ENCODE data around the gene EXD3. TPM values are rescaled to one million over a fixed set of nuclear protein-coding genes. Genes with fewer than 3 reads are reported as not detected.

Gene EXD3
- total RNA-seq, 1 donor from 2014 or later, result 6.8 TPM

Other genes starting within 250 kb of the EXD3 start
- gene ANAPC2, start 234.6 kb downstream of the EXD3 start, total RNA-seq, result 52.3 and 58.5 TPM in 2 replicates
- 91.6 and 91.8 TPM in 2 replicates for gene SSNA1, start 234.5 kb downstream of the EXD3 start, total RNA-seq
- 16.4 and 18.2 TPM in 2 replicates for gene TPRN, start 222.4 kb downstream of the EXD3 start, total RNA-seq
- 34.9 and 35.0 TPM in 2 replicates for gene TMEM203, start 217.5 kb downstream of the EXD3 start, total RNA-seq
- gene NDOR1, start 217.5 kb downstream of the EXD3 start, total RNA-seq, result 38.2 and 40.2 TPM in 2 replicates
- gene RNF208, start 200.9 kb downstream of the EXD3 start, total RNA-seq, result 9.5 and 10.1 TPM in 2 replicates
- 0.41 and 0.50 TPM in 2 replicates for gene CYSRT1, start 198.0 kb downstream of the EXD3 start, total RNA-seq
- gene RNF224, start 195.7 kb downstream of the EXD3 start, total RNA-seq, result not detected in 2 replicates
- gene SLC34A3, start 192.3 kb downstream of the EXD3 start, total RNA-seq, result not detected in 2 replicates
- 357 and 361 TPM in 2 replicates for gene TUBB4B, start 181.9 kb downstream of the EXD3 start, total RNA-seq
- 0.48 TPM in 2 replicates for gene STPG3, start 171.9 kb downstream of the EXD3 start, total RNA-seq
- gene NELFB, start 167.8 kb downstream of the EXD3 start, total RNA-seq, result 71.4 and 72.6 TPM in 2 replicates
- 17.2 and 17.5 TPM in 2 replicates for gene TOR4A, start 145.4 kb downstream of the EXD3 start, total RNA-seq
- 9.3 and 11.2 TPM in 2 replicates for gene NRARP, start 120.9 kb downstream of the EXD3 start, total RNA-seq
- 0.39 and 0.46 TPM in 2 replicates for gene NOXA1, start 231 bp upstream of the EXD3 start, total RNA-seq
- not detected in 2 replicates for gene ENTPD8, start 18.2 kb upstream of the EXD3 start, total RNA-seq
- gene NSMF, start 36.2 kb upstream of the EXD3 start, total RNA-seq, result 56.1 and 57.6 TPM in 2 replicates
- 1.6 TPM in 2 replicates for gene PNPLA7, start 127.2 kb upstream of the EXD3 start, total RNA-seq
- gene MRPL41, start 128.7 kb upstream of the EXD3 start, total RNA-seq, result 43.2 and 49.4 TPM in 2 replicates
- gene DPH7, start 155.8 kb upstream of the EXD3 start, total RNA-seq, result 43.2 and 46.2 TPM in 2 replicates
- gene ZMYND19, start 167.3 kb upstream of the EXD3 start, total RNA-seq, result 72.4 and 74.4 TPM in 2 replicates
- gene ARRDC1, start 182.5 kb upstream of the EXD3 start, total RNA-seq, result 71.1 and 73.1 TPM in 2 replicates
- 96.5 and 103 TPM in 2 replicates for gene EHMT1, start 195.8 kb upstream of the EXD3 start, total RNA-seq

Data from activated T-helper 2 cell treated with anti-CD3 and anti-CD28 coated beads, Interferon-gamma antibody, Interleukin-2, Interleukin-4, amounts not matched to agents 10 μg/mL and 5 μg/mL and 100 μg/mL, durations not matched to agents 14 hours and 24 hours and 36 hours (primary cell).